ENCODE results near the gene CD151. TPM values are rescaled to one million over a fixed set of nuclear protein-coding genes. Genes with fewer than 3 reads are reported as not detected.

CD151 gene
- total RNA-seq, 8 experiments from 2014 or later: 43.0 to 311 (median 121) TPM

DNA sequence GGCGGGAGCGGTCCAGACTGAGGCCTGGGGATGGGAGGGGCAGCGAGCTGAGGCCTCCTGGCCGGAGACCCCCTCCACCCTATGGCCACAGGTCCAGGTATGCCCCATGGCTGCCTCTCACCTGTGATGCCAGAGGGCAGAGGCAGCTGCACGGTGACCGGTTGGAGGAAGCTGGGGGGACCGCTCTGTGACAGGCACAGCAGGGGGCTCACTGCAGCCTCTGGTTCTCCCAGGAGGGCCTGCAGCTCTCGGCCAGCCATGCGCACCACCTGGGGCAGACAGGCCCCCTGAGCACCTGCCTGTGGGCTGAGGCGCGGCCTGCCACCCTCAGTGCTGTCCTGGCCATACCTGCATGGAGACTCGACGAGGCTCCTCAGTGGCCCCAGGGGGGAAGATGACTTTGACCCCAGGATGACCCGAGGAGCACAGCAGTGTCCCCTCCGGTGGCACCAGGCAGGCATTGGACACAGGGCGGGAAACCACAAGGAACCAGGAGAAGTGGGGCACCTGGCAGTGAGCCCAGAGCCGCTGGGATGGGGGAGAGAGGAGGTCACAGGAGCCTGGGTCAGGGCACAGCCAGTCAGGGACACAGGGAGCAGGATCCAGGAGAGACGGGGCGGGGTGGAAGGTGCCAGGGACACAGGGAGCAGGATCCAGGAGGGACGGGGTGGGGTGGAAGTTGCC lies 31.5 kb upstream of the CD151 start:
- Histone ChIP-seq H3K27ac (no peak overlapping the region), H3K4me3 (no peak overlapping the region), H3K4me1 (replicated peaks in 1 of 2) (peaks cover 19 to 27% of the 10 kb centered on the region in 2 donors)
- no peak for ATAC-seq (replicated peaks in 6 of 8)
- WGBS, 10 experiments: 89 to 93% methylated on average over 3 to 5 of the region's 20 CpGs; no CpG with 5 or more reads in 8 of the 10 experiments
- in situ Hi-C loops (cut with MboI; ENCODE audit: low pct_unique_long_range_greater_than_20kb in 2 of 9, low sequenced_read_pairs in 9 of 9, unreplicated experiment in 9 of 9): no loop called here

DNA sequence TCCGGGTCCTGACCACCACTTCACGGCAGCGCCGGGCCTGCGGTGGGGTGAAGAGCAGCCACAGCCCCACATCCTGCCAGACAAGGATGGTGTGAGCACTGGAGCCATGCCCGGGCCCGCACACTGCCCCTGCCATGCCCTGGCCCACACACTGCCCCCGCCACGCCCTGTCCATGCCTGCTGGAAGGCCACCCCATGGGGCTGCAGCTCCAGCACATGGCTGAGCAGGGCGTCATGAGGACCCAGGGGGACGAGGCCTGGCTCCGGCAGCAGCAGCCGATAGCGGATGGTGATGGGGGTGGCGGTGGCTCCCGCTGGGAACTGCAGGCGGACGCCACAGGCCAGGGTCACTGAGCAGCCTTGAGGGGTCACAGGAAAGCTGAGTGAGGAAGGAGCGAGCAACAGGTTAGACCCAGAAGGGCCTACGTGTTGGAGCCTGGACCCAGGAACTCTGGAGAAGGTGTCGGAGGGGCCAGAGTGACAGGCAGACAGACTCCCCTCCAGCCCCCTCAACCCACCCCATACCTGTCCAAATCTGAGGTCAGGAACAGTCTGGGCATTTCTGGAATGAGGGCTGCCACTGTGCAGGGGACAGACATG lies 30.6 kb upstream of the CD151 start:
- H3K27ac ChIP-seq: no peak overlapping the region
- 94 to 100% methylated on average over 1 to 6 of the region's 21 CpGs; no CpG with 5 or more reads in 8 of the 10 experiments for WGBS, 10 experiments
- no peak overlapping the region for H3K4me3 ChIP-seq
- no peak for ATAC-seq (replicated peaks in 6 of 8)
- in situ Hi-C loops (cut with MboI; ENCODE audit: low pct_unique_long_range_greater_than_20kb in 2 of 9, low sequenced_read_pairs in 9 of 9, unreplicated experiment in 9 of 9): no loop called here
- peaks cover 15 to 20% of the 10 kb centered on the region in 2 donors for H3K4me1 ChIP-seq (replicated peaks in 1 of 2)

DNA sequence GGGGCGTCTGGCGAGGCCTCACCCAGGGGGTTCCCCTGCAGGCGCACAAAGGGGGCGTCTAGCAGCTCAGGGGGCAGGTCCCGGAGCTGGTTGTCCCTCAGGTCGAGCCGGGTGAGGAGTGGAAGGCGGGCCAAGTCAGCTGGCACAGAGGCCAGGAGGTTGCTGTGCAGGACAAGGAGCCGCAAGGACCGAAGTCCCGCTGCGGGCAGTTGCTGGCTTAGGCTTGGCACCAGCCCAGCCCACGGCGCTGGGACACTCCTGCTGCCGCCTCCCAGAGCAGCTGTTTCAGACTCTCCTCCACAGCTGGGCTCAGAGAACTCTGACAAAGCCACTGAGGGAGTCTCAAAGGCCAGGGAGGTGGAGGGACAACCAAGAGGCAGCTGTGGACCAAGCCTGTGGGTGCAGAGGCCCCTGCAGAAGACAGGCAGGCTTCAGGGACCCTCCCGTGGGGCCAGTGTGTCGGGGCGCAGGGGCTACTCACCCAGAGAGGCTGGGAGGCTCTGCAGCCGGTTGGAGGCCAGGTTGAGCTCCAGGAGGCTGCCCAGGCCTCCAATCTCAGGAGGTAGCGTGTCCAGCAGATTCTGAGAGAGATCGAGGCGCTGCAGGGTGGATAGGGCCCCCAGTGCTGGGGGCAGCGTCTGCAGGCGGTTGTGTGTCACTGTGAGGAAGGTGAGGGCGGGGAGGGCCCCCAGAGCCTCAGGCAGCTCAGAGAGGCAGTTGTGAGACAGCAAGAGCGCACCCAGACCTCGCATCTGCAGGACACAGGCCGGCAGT lies 29.9 kb upstream of the CD151 start:
- no peak for ATAC-seq (replicated peaks in 6 of 8)
- Histone ChIP-seq H3K4me3 (no peak overlapping the region), H3K4me1 (replicated peaks in 1 of 2) (peaks cover 15 to 20% of the 10 kb centered on the region in 2 donors), H3K27ac (no peak overlapping the region)
- in situ Hi-C loops (cut with MboI; ENCODE audit: low pct_unique_long_range_greater_than_20kb in 2 of 9, low sequenced_read_pairs in 9 of 9, unreplicated experiment in 9 of 9): no loop called here
- WGBS, 10 experiments: 90 to 100% (median 100%) methylated on average over 1 to 8 of the region's 28 CpGs; no CpG with 5 or more reads in 7 of the 10 experiments

DNA sequence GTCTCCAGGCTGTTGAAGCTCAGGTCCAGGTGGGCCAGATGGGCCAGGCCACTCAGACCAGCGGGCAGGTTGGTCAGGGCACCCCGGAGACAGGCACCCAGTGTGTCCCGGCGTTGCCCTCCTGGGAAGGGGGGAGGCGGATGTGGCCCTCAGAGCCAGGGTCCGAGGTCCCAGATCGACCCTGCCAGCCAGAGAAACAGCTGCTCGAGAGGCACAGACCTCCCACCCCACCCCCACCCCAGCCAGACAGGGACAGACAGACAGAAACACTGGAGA lies 29.3 kb upstream of the CD151 start:
- in situ Hi-C loops (cut with MboI; ENCODE audit: low pct_unique_long_range_greater_than_20kb in 2 of 9, low sequenced_read_pairs in 9 of 9, unreplicated experiment in 9 of 9): no loop called here
- H3K4me3 ChIP-seq: no peak overlapping the region
- no CpG with 5 or more reads among the region's 8 CpGs for WGBS, 10 experiments
- ATAC-seq (replicated peaks in 6 of 8): no peak
- peaks cover 16 to 23% of the 10 kb centered on the region in 2 donors for H3K4me1 ChIP-seq (replicated peaks in 1 of 2)
- H3K27ac ChIP-seq: no peak overlapping the region

DNA sequence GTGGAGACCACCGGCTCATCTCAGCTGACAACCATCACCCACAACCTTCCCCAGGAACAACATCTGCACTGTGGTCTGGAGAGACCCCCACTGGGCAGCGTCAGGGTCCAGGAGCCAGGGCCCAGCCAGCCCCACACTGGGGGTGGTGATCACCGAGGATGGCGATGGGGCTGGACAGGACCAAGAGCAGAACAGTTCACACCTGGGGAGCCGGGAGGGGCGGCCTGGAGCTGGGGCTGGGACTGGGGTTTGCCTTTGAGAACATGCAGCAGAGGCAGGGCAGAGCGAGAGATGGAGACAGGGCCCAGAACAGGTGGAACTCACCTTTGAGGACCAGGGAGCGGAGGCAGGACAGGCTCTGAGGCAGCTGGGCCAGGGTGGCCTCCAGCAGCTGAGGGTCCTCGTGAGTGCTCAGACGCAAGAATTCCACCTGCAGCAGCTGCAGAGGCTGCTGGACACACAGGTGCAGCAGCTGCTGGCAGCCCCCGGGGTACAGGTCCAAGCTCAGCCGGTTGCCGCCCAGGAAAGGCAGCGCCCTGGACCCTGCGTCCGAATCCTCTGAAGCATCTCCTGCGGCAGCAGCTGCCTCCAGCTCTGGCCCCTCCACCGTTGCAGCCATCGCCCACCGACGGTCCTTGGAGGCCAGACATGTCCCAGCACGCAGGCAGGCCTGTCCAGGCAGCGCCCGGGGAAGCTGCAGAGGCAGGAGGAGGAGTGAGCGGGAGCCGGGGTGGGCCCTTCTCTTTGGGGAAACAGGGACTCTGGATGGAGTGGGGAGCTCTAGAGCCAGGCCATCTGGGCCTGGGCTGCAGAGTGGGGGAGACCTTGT lies 28.8 kb upstream of the CD151 start:
- in situ Hi-C loops (cut with MboI; ENCODE audit: low pct_unique_long_range_greater_than_20kb in 2 of 9, low sequenced_read_pairs in 9 of 9, unreplicated experiment in 9 of 9): no loop called here
- H3K4me3 ChIP-seq: peak overlapping the region; percentile 36 to 47 (median 44)
- WGBS, 10 experiments: 53 to 57% methylated on average over 3 to 11 of the region's 26 CpGs; no CpG with 5 or more reads in 8 of the 10 experiments
- H3K4me1 ChIP-seq (replicated peaks in 1 of 2): peaks cover 17 to 21% of the 10 kb centered on the region in 2 donors
- H3K27ac ChIP-seq: peak overlapping the region in 1 of 2 donors; percentile 48
- peak in 3 of 8 experiments; percentile 1 to 2 (median 2) for ATAC-seq (replicated peaks in 6 of 8)

DNA sequence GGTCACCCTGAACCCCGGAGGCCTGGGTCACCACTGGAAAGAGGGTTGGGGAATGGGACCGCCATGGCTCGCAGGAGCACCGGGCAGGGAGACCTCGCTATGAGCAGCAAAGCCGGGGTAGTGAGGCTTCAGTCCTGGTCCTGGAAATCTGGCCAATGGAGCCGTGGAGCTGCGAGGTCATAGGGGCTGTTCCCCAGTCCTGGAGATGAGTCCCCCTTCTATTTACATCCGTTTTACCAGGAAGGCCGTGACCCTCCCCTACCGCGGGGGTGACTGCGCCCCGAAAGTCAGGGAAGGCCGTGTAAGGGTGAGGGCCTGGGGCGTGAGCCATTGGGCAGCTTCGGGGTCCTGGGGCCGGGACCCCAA lies 28.2 kb upstream of the CD151 start:
- no peak for ATAC-seq (replicated peaks in 6 of 8)
- in situ Hi-C loops (cut with MboI; ENCODE audit: low pct_unique_long_range_greater_than_20kb in 2 of 9, low sequenced_read_pairs in 9 of 9, unreplicated experiment in 9 of 9): no loop called here
- Histone ChIP-seq H3K27ac (peak overlapping the region; percentile 48 to 74), H3K4me3 (peak overlapping the region; percentile 36 to 47 (median 44)), H3K4me1 (replicated peaks in 1 of 2) (peaks cover 17 to 21% of the 10 kb centered on the region in 2 donors)
- 0 to 2% methylated on average over 1 to 7 of the region's 18 CpGs; no CpG with 5 or more reads in 8 of the 10 experiments for WGBS, 10 experiments

DNA sequence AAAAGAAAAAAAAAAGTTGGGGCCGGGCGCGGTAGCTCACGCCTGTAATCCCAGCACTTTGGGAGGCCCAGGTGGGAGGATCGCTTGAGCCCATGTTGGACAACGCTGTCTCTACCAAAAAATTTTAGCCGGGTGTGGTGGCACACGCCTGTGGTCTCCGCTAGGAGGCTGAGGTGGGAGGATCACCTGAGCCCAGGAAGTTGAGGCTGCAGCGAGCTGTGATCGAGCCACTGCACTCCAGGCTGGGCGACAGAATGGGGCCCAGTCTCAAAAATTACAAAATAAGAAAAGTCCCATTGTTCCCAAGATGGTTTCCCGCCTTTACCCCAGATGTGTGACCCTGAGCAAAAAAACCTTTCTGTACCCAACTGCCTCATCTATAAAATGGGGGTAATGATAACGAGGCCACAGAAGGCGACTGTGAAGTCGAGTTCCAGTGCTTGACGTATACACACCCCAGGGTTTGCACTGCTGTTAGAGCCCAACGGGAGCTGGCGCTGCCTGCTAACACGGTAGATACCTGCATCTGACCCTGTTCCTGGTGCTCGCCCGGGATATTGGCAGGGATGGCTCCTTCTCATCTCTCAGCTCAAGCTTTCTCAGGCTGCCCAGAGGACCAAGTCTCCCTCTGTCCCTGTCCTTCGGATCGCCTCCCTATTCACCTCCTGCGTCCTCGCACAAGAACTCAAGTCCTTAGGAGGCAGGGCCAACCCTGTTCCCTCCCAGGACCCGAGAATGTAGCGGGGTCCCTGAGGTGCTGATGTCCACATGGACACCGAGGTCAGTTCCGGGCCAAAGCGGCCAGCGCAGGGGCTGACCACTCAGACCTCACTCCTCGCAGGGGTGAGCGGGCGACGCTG lies 24.1 kb upstream of the CD151 start:
- in situ Hi-C loops (cut with MboI; ENCODE audit: low pct_unique_long_range_greater_than_20kb in 2 of 9, low sequenced_read_pairs in 9 of 9, unreplicated experiment in 9 of 9): no loop called here

DNA sequence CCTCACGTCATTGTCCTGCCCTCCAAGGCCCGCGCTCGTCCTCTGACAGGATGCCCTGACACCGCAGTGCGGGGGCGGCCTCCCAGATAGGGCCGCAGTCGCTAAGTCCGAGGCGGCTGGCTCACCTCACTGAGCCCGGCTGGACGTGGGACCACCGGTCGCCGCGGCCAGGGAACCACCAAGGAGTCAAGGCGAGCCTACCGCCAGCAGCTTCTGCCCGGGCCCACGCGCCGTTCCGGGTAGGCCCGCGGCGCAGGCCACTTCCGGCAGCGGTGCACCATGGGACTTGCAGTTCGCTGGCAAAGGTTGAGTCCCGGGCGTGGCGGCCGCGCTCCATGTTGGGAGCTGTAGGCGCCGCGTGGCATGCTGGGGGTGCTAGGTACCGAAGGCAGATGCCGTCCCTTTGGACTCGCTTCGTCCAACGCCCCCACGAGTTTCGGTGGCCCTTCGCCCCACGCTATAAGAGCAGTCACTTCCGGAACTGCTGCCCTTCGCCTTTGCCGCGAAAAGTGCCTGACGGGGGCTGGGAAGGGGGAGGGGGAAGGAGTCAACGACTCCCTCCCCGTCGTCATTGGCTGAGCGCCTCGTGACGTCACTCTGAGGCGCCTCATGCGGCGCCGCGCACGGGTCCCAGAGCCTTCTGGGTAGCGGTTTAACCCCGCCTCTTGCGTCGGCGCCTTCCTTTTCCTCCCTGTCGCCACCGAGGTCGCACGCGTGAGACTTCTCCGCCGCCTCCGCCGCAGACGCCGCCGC lies 23.3 kb upstream of the CD151 start, which contains the start of gene RPLP2:
TSS of gene RPLP2 (plus strand) at position 681 of the 753 bp plus-strand sequence. CDS start 268 bp downstream, outside the sequence.
- peaks cover 19 to 22% of the 10 kb centered on the region in 2 donors for H3K4me1 ChIP-seq (replicated peaks in 1 of 2)
- in situ Hi-C loops (cut with MboI; ENCODE audit: low pct_unique_long_range_greater_than_20kb in 2 of 9, low sequenced_read_pairs in 9 of 9, unreplicated experiment in 9 of 9): no loop called here
- peak; percentile 73 to 88 (median 85) for ATAC-seq (replicated peaks in 6 of 8)
- WGBS, 10 experiments: 0% methylated on average over 2 to 8 of the region's 81 CpGs; no CpG with 5 or more reads in 7 of the 10 experiments
- peak within 1 kb of the TSS; percentile 100 for H3K27ac ChIP-seq
- H3K4me3 ChIP-seq: peak within 1 kb of the TSS; percentile 61 to 90 (median 79)

More for the DNA sequence above, 24.1 kb upstream of the CD151 start:
- 0 to 100% (median 69%) methylated on average over 1 to 6 of the region's 36 CpGs; no CpG with 5 or more reads in 1 of the 10 experiments for WGBS, 10 experiments
- H3K4me3 ChIP-seq: peak overlapping the region; percentile 61 to 90 (median 79)
- H3K27ac ChIP-seq: peak overlapping the region; percentile 100
- ATAC-seq (replicated peaks in 6 of 8): peak in 7 of 8 experiments; percentile 53 to 72 (median 64)
- H3K4me1 ChIP-seq (replicated peaks in 1 of 2): peaks cover 27 to 29% of the 10 kb centered on the region in 2 donors

DNA sequence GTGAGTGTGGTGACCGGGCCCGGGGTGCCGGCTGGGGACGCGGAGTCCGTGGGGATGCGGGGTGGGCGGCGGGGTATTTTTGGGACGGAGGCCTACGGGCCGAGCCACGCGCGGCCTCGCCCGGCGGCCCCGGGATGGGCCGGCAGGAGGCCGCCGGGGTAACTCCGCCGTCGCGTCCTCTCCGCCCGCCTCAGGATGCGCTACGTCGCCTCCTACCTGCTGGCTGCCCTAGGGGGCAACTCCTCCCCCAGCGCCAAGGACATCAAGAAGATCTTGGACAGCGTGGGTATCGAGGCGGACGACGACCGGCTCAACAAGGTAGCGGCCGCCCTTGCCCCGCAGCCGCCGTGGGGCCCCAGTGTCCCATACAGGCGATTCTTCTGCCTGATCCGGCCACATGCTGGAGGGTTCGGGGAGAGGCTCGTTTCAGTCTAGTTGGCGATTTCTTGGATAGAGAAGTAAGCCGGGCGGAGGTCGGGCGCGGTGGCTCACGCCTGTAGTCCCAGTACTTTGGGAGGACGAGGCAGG lies 22.6 kb upstream of the CD151 start:
- 0% methylated on average over 1 to 7 of the region's 55 CpGs; no CpG with 5 or more reads in 6 of the 10 experiments for WGBS, 10 experiments
- H3K27ac ChIP-seq: peak overlapping the region; percentile 100
- in situ Hi-C loops (cut with MboI; ENCODE audit: low pct_unique_long_range_greater_than_20kb in 2 of 9, low sequenced_read_pairs in 9 of 9, unreplicated experiment in 9 of 9): no loop called here

DNA sequence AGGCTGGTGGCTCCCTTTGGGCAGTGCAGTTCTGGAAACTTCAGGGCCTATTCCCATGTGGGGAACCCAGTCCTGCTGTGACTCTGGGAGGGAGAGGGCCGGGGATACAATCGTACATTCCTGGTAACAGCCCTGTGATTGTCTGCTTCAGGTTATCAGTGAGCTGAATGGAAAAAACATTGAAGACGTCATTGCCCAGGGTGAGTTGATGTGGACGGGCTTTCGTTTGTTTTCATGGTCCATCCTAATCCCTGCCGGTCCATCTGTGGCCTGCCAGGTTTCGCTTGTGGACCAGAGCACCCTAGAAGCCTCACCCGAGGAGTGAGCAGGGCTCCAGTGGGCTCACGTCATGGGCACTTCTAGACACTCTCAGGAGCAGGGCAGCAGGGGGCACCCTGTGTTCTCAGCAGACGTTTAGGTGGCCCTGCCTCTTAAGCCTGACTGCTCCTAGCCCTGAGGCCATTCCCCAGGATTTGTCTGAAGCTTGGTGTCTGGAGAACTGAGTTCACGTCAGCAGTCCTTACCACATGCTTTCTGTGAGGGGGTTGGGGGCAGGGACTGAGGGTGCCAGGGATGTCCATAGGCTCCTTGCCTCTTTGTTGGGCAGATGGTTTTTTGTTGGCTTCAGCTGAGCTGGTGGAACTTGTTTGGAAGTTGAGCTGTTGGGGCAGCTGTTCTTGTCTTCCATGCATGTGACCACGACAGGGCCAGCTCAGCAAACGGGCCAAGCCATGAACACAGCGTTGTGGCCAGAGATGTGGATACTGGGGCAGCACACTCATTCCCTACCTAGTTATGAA lies 21.1 kb upstream of the CD151 start:
- peak overlapping the region in 1 of 5 donors; percentile 85 for H3K4me3 ChIP-seq
- peak in 1 of 8 experiments; percentile 1 for ATAC-seq (replicated peaks in 6 of 8)
- in situ Hi-C loops (cut with MboI; ENCODE audit: low pct_unique_long_range_greater_than_20kb in 2 of 9, low sequenced_read_pairs in 9 of 9, unreplicated experiment in 9 of 9): no loop called here
- WGBS, 10 experiments: 47 to 100% (median 73%) methylated on average over 2 to 12 of the region's 14 CpGs; no CpG with 5 or more reads in 3 of the 10 experiments
- H3K27ac ChIP-seq: no peak overlapping the region
- H3K4me1 ChIP-seq (replicated peaks in 1 of 2): peaks cover 15 to 16% of the 10 kb centered on the region in 2 donors

More for the DNA sequence above, 22.6 kb upstream of the CD151 start:
- Histone ChIP-seq H3K4me3 (peak overlapping the region; percentile 61 to 90 (median 79)), H3K4me1 (replicated peaks in 1 of 2) (peaks cover 16 to 18% of the 10 kb centered on the region in 2 donors)
- peak in 3 of 8 experiments; percentile 0 for ATAC-seq (replicated peaks in 6 of 8)
